ENCODE data around the gene RPL31.

RPL31 gene

DNA sequence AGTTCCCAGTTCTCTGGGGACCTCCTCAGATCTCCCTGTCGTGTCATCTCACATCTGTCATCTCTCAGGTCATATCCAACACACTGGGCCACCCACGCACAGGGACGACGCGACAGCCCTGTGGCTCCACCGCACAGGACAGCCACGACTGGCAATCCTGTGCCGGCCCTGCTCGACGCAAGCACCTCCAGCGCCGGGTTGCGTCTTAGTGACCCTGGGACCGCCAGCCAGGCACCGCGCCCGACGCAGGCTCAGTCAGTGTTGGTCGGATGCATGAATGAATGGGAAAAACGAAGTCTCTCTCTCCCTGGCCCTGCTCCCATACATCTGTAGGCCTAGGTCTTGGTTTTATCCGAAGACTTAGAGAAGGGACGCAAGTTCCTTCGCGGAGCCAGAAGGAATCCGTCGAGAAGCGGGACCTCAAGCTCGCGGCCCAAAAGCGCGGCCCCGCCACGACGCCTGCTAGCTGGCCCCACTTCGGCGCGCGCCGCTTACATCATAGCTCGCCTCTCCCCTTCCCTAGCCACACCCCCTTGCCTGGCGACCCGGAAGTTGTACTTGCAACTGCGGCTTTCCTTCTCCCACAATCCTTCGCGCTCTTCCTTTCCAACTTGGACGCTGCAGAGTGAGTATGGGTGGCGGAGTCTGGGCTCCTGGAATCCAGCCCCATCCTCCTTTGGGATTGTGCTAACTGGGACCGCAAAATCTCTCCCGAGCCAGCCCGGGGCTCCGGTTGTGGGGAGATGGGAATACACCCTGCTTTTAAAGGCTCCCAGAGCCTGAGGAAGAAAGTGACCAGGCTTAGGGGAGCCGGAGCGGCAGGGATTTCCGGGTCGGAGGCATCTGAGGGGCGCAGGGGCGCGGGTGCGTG is at the start of gene RPL31:
Gene RPL31 (plus strand): TSS at position 599 of the 871 bp plus-strand sequence. CDS start 413 bp downstream, outside the sequence.
- in situ Hi-C loops (cut with MboI; ENCODE audit: low pct_unique_long_range_greater_than_20kb, low sequenced_read_pairs, unreplicated experiment), result no loop called here

GRCh38 chr2:100952512-100952911 is 49.6 kb upstream of the RPL31 start:
- in situ Hi-C loops (cut with MboI; ENCODE audit: low pct_unique_long_range_greater_than_20kb, low sequenced_read_pairs, unreplicated experiment), result no loop called here
- TF ChIP-seq CTCF (IDR thresholded peaks at IDR 0.05; ENCODE audit: extremely low read depth, insufficient read depth, missing control alignments), result no peak
- DNase-seq (ENCODE audit: low spot score), result no peak

More for the DNA sequence above, at the start of gene RPL31:
- TF ChIP-seq CTCF (IDR thresholded peaks at IDR 0.05; ENCODE audit: extremely low read depth, insufficient read depth, missing control alignments), result no peak
- DNase-seq (ENCODE audit: low spot score), result peak; percentile 98

- in situ Hi-C loops (cut with MboI; ENCODE audit: low pct_unique_long_range_greater_than_20kb, low sequenced_read_pairs, unreplicated experiment), result no loop called here
- no peak for TF ChIP-seq CTCF (IDR thresholded peaks at IDR 0.05; ENCODE audit: extremely low read depth, insufficient read depth, missing control alignments)
- DNase-seq (ENCODE audit: low spot score), result no peak
These were observed 48.6 kb upstream of the RPL31 start for GRCh38 chr2:100953406-100954043.

- TF ChIP-seq CTCF (IDR thresholded peaks at IDR 0.05; ENCODE audit: extremely low read depth, insufficient read depth, missing control alignments), result no peak
- no peak for DNase-seq (ENCODE audit: low spot score)
- in situ Hi-C loops (cut with MboI; ENCODE audit: low pct_unique_long_range_greater_than_20kb, low sequenced_read_pairs, unreplicated experiment), result no loop called here
These were observed 48.1 kb upstream of the RPL31 start for GRCh38 chr2:100954044-100954420.

- DNase-seq (ENCODE audit: low spot score), result no peak
- in situ Hi-C loops (cut with MboI; ENCODE audit: low pct_unique_long_range_greater_than_20kb, low sequenced_read_pairs, unreplicated experiment), result no loop called here
- TF ChIP-seq CTCF (IDR thresholded peaks at IDR 0.05; ENCODE audit: extremely low read depth, insufficient read depth, missing control alignments), result no peak
These were observed 46.9 kb upstream of the RPL31 start for GRCh38 chr2:100955226-100955625.

- DNase-seq (ENCODE audit: low spot score), result no peak
- in situ Hi-C loops (cut with MboI; ENCODE audit: low pct_unique_long_range_greater_than_20kb, low sequenced_read_pairs, unreplicated experiment), result no loop called here
- no peak for TF ChIP-seq CTCF (IDR thresholded peaks at IDR 0.05; ENCODE audit: extremely low read depth, insufficient read depth, missing control alignments)
These were observed 46.0 kb upstream of the RPL31 start for GRCh38 chr2:100956081-100956480.

Measured in GM13977 (cell line).